ENCODE results near the gene NKX3-2. TPM values are rescaled to one million over a fixed set of nuclear protein-coding genes. Genes with fewer than 3 reads are reported as not detected.

The NKX3-2 gene
- total and polyA plus RNA-seq, 9 of the 15 experiments (the other 6 are each of a cell fraction or from before 2014, with no cell fraction given) = 0.03 to 0.81 (median 0.27) TPM; not detected in 1

DNA sequence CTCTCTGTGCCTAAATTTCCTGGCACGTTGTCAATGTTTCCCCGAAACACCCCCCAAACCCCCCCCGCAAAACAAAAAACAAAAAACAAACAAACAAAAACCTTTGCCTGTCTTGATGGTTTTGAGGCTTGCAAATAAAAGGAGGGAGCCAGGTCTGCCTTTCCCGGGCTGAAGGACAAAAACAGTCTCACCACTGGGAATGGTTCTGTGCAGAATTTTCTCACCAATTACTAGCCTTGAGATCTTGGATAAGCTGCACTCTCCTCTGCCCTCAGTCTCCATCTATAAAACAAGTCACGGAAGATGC lies 15.5 kb downstream of the NKX3-2 start:
- BruUV-seq (replicated peaks) = no TSS peak
- ATAC-seq = no peak
- Histone ChIP-seq H3K4me2 (ENCODE audit: insufficient read depth, low read length) (no peak overlapping the region), H4K20me1 (replicated peaks; ENCODE audit: control insufficient read depth, insufficient read depth, low read length) (no peaks in the 10 kb centered on the region), H2AFZ (ENCODE audit: low read depth, low read length) (no peak overlapping the region), H3K4me3 (no peak overlapping the region), H3K9me3 (replicated peaks; ENCODE audit: control insufficient read depth, insufficient read depth, low read depth, low read length) (no peaks in the 10 kb centered on the region), H3K36me3 (ENCODE audit: control insufficient read depth, insufficient read depth, low read length) (no peaks in the 10 kb centered on the region), H3K27me3 (ENCODE audit: control insufficient read depth in 2 of 2, insufficient read depth in 2 of 2, low read length in 2 of 2) (peaks cover 3 to 37% of the 10 kb centered on the region in 2 experiments; a peak in 4 of 5 replicates), H3K27ac (ENCODE audit: extremely low read depth, low read depth, low read length) (no peak overlapping the region), H3K9ac (ENCODE audit: insufficient read depth in 1 of 2, low read depth in 2 of 2, low read length in 2 of 2) (no peak overlapping the region), H3K9me1 (ENCODE audit: control insufficient read depth, insufficient read depth, low read length) (no peaks in the 10 kb centered on the region), H3K4me1 (replicated peaks in 1 of 2; ENCODE audit: control insufficient read depth in 2 of 2, insufficient read depth in 2 of 2, low read length in 2 of 2) (peaks cover 14 to 18% of the 10 kb centered on the region in 2 experiments; a peak in 4 of 5 replicates), H3K79me2 (ENCODE audit: control insufficient read depth, insufficient read depth, low read length) (no peaks in the 10 kb centered on the region)
- in situ Hi-C loops (cut with MboI) (no loop called here), intact Hi-C loops (cut with micrococcal nuclease) (no loop called here)
- TF ChIP-seq TAF9B (IDR thresholded peaks at IDR 0.05; ENCODE audit: partially characterized antibody) = no peak
- no peak for TF ChIP-seq ZBTB8A (IDR thresholded peaks at IDR 0.05; ENCODE audit: partially characterized antibody)
- TF ChIP-seq, protein P1, sequence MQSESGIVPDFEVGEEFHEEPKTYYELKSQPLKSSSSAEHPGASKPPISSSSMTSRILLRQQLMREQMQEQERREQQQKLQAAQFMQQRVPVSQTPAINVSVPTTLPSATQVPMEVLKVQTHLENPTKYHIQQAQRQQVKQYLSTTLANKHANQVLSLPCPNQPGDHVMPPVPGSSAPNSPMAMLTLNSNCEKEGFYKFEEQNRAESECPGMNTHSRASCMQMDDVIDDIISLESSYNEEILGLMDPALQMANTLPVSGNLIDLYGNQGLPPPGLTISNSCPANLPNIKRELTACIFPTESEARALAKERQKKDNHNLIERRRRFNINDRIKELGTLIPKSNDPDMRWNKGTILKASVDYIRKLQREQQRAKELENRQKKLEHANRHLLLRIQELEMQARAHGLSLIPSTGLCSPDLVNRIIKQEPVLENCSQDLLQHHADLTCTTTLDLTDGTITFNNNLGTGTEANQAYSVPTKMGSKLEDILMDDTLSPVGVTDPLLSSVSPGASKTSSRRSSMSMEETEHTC (IDR thresholded peaks at IDR 0.05) = no peak
- no peak for TF ChIP-seq ZFP1 (CRISPR knock-in tag; IDR thresholded peaks at IDR 0.05)
- TF ChIP-seq ELF1 (tag; IDR thresholded peaks at IDR 0.05) = no peak
- TF ChIP-seq GABPA (tag; conservative IDR thresholded peaks at IDR 0.05; ENCODE audit: low read depth) = no peak
- no peak for TF ChIP-seq GTF2A2 (tag; IDR thresholded peaks at IDR 0.05)
- no peak for TF ChIP-seq ZNF696 (CRISPR knock-in tag; conservative IDR thresholded peaks at IDR 0.05)
- no peak for DNase-seq (ENCODE audit: extremely low read depth in 1 of 4, low spot score in 3 of 4)
- CTCF ChIA-PET (ENCODE audit: low intra/inter-chr PET ratio) = no interaction called here
- POLR2A ChIA-PET = no interaction called here
- 31% methylated on average over 2 of the region's 5 CpGs for WGBS (ENCODE audit: insufficient coverage, low coverage, missing lambda C conversion rate)
- no peak for FAIRE-seq
